Loucy (cell line): Measurements from ENCODE around the gene MICU1.

Source experiments
- H2AFZ ChIP-seq: fragments of 200-600 bp; sonication (generic); 2 replicates; pipeline ENCODE4 v1.6.0; 2016; ENCODE audit warnings: antibody characterized with exemption, mild to moderate bottlenecking, low read length, moderate library complexity
- H3F3A ChIP-seq: fragments of 200-600 bp; 2 replicates; pipeline ENCODE4 v1.6.0; 2016; ENCODE audit warnings: antibody characterized with exemption, low read depth, mild to moderate bottlenecking
- H3K27me3 ChIP-seq: fragments of 200-600 bp; sonication (generic); 2 replicates; pipeline ENCODE4 v1.6.1; 2014; ENCODE audit warnings: low read length, mild to moderate bottlenecking; ENCODE audit not compliant: insufficient read depth, poor library complexity, severe bottlenecking
- H3K36me3 ChIP-seq: fragments of 200-600 bp; sonication (generic); 2 replicates; pipeline ENCODE4 v1.6.1; 2016; ENCODE audit warnings: low read length; ENCODE audit not compliant: insufficient read depth
- H3K4me1 ChIP-seq: fragments of 200-600 bp; sonication (generic); 2 replicates; pipeline ENCODE4 v1.5.1; 2014; ENCODE audit warnings: low read length, mild to moderate bottlenecking; ENCODE audit not compliant: insufficient read depth, poor library complexity, severe bottlenecking
- H3K4me2 ChIP-seq: fragments of 200-600 bp; sonication (generic); 2 replicates; pipeline ENCODE4 v1.6.0; 2014; ENCODE audit warnings: antibody characterized with exemption, low read length, low read depth, mild to moderate bottlenecking; ENCODE audit not compliant: poor library complexity, severe bottlenecking
- H3K4me3 ChIP-seq: fragments of 200-600 bp; sonication (generic); 2 replicates; pipeline ENCODE4 v1.5.1; 2014; ENCODE audit warnings: low read length, mild to moderate bottlenecking, mixed read lengths; ENCODE audit not compliant: poor library complexity, severe bottlenecking
- H3K79me2 ChIP-seq: fragments of 200-600 bp; sonication (generic); 2 replicates; pipeline ENCODE4 v1.6.1; 2014; ENCODE audit warnings: low read length; ENCODE audit not compliant: insufficient read depth
- H3K9ac ChIP-seq: fragments of 200-600 bp; sonication (generic); 2 replicates; pipeline ENCODE4 v1.6.0; 2014; ENCODE audit warnings: mild to moderate bottlenecking, low read depth, low read length, moderate library complexity; ENCODE audit not compliant: poor library complexity, severe bottlenecking
- H3K9me2 ChIP-seq: fragments of 200-600 bp; sonication (generic); replicated peaks from 2 replicates; pipeline ENCODE4 v1.6.1; 2016; ENCODE audit warnings: low read depth, low read length, mixed read lengths
- H3K9me3 ChIP-seq: fragments of 200-600 bp; sonication (generic); 2 replicates; pipeline ENCODE4 v1.6.1; 2014; ENCODE audit warnings: mild to moderate bottlenecking, antibody characterized with exemption, low read length, low read depth; ENCODE audit not compliant: insufficient read depth
- H4K20me1 ChIP-seq: fragments of 200-600 bp; sonication (generic); 2 replicates; pipeline ENCODE4 v1.6.0; 2014; ENCODE audit warnings: antibody characterized with exemption, low read length, mild to moderate bottlenecking; ENCODE audit not compliant: insufficient read depth, poor library complexity, severe bottlenecking
- CTCF ChIP-seq: fragments of 200-600 bp; sonication (generic); conservative IDR thresholded peaks from 2 replicates; pipeline ENCODE4 v1.5.1; 2014; ENCODE audit warnings: mild to moderate bottlenecking, antibody characterized with exemption, low read length
- EZH2phosphoT487 ChIP-seq: fragments of 200-600 bp; IDR thresholded peaks from 2 replicates; pipeline ENCODE4 v1.6.1; 2018; ENCODE audit warnings: antibody characterized with exemption, mild to moderate bottlenecking, moderate library complexity, borderline replicate concordance

The MICU1 gene

GRCh38 chr10:72344932-72345331 is 280.9 kb downstream of the MICU1 start:
- Histone ChIP-seq H3K9ac (no peak overlapping the region), H3K79me2 (peaks cover 30% of the 10 kb centered on the region; the same call in 1 of the 2 replicates), H3K9me3 (no peaks in the 10 kb centered on the region), H3K4me1 (peaks cover 22% of the 10 kb centered on the region), H4K20me1 (no peaks in the 10 kb centered on the region), H3K27me3 (no peaks in the 10 kb centered on the region), H3K9me2 (no peaks in the 10 kb centered on the region), H3F3A (no peaks in the 10 kb centered on the region), H3K4me2 (peak overlapping the region; percentile 51), H3K4me3 (no peak overlapping the region), H2AFZ (no peak overlapping the region), H3K36me3 (peaks cover 29% of the 10 kb centered on the region; the same call in 1 of the 2 replicates)
- TF ChIP-seq EZH2phosphoT487 (no peak), CTCF (no peak)

GRCh38 chr10:72342911-72343310 is 283.0 kb downstream of the MICU1 start:
- Histone ChIP-seq H3K9me3 (no peaks in the 10 kb centered on the region), H3K4me1 (peaks cover 17% of the 10 kb centered on the region), H3K4me2 (no peak overlapping the region), H3K4me3 (no peak overlapping the region), H2AFZ (no peak overlapping the region), H3K27me3 (no peaks in the 10 kb centered on the region), H3K9ac (no peak overlapping the region), H3K79me2 (peaks cover 11% of the 10 kb centered on the region; the same call in 1 of the 2 replicates), H3K9me2 (no peaks in the 10 kb centered on the region), H3K36me3 (peaks cover 29% of the 10 kb centered on the region; the same call in 1 of the 2 replicates), H4K20me1 (no peaks in the 10 kb centered on the region), H3F3A (no peaks in the 10 kb centered on the region)
- TF ChIP-seq EZH2phosphoT487 (no peak), CTCF (no peak)

GRCh38 chr10:72340510-72341261 is 285.2 kb downstream of the MICU1 start:
- Histone ChIP-seq H3K4me1 (peaks cover 31% of the 10 kb centered on the region), H3K27me3 (no peaks in the 10 kb centered on the region), H4K20me1 (peaks cover 3% of the 10 kb centered on the region), H3K9ac (no peak overlapping the region), H3K9me3 (no peaks in the 10 kb centered on the region), H3K4me2 (no peak overlapping the region), H3K36me3 (peaks cover 36% of the 10 kb centered on the region; the same call in 1 of the 2 replicates), H3K4me3 (no peak overlapping the region), H3K9me2 (no peaks in the 10 kb centered on the region), H3F3A (0 out of 2 replicates have a peak, but pooled peaks cover 2% of the 10 kb centered on the region), H3K79me2 (peaks cover 10% of the 10 kb centered on the region; the same call in 1 of the 2 replicates), H2AFZ (no peak overlapping the region)
- TF ChIP-seq EZH2phosphoT487 (no peak), CTCF (peak; percentile 94)
